Suppressor macrophage treated with lipopolysaccharide for 4 hours (primary cell): ENCODE data around the gene WNT5B.
"Not testable (repeated sequence)": the region's sequence is repeated elsewhere in the genome, so short reads cannot be mapped to it uniquely, and the experiment has no call there.

Experiments used
- DNase-seq: peaks from one replicate; pipeline ENCODE4 v3.0.0-alpha.2; 2020

WNT5B gene

DNA sequence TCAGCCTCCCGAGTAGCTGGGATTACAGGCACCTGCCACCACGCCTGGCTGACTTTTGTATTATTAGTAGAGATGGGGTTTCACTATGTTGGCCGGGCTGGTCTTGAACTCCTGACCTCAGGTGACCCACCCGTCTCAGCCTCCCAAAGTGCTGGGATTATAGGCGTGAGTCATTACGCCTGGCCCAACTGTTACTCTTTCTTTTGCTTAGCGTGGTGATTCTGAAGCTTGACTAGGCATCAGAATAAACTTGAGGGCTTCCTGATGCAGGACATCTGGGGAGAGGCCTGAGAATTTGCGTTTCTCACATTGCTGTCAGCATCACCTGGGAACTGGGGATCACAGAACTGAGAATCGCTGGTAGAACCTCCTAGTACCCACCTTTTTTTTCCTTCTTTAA is 26.3 kb upstream of the WNT5B start:
- DNase-seq, result not testable (repeated sequence)

DNA sequence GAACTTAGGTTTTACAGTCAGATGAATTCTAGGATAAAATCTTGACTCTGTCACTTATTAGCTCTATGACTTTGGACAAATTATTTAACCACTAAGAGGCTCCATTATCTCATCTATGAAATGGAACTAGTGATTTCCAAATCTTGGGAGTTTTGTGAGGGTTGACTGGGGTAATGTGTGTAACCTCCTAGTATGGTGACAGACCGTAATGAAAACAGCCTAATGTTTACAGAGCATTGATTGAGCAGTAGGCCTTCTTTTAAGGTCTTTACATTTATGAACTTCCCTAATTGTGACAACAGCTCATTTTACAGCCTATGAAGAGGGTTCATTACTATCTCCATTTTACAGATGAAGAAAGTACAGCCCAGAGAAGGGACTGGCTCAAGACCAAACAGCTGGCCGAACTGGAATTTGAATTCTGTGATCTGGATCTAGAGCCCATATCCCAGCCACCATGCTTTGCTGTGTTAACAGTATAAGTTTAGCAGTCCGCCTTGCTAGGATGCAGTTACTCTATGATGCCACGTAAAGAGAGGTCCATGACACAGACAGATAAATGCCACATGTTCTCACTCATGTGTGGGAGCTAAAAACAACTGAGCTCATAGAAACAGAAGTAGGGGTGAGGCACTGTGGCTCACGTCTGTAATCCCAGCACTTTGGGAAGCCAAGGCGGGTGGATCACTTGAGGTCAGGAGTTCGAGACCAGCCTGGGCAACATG is 25.6 kb upstream of the WNT5B start:
- peak; percentile 42 for DNase-seq

DNA sequence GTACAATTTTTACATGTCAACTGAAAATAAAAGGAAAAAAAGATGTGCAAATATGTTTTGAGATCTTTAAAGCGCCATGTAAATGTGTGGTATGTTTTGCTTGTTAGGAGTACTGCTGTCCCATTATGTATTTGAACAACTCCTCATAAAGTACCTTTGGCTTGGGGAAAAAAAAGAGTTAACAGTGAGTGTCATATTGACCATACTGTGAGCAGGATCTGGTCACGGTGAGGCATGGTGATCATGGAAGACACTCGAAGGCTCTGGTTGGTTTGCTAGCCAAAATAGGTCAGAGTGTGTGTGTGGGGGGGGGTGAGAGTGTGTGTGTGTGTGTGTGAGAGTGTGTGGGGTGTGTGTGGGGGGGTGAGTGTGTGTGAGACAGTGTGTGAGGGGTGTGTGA is 24.6 kb upstream of the WNT5B start:
- no peak for DNase-seq

DNA sequence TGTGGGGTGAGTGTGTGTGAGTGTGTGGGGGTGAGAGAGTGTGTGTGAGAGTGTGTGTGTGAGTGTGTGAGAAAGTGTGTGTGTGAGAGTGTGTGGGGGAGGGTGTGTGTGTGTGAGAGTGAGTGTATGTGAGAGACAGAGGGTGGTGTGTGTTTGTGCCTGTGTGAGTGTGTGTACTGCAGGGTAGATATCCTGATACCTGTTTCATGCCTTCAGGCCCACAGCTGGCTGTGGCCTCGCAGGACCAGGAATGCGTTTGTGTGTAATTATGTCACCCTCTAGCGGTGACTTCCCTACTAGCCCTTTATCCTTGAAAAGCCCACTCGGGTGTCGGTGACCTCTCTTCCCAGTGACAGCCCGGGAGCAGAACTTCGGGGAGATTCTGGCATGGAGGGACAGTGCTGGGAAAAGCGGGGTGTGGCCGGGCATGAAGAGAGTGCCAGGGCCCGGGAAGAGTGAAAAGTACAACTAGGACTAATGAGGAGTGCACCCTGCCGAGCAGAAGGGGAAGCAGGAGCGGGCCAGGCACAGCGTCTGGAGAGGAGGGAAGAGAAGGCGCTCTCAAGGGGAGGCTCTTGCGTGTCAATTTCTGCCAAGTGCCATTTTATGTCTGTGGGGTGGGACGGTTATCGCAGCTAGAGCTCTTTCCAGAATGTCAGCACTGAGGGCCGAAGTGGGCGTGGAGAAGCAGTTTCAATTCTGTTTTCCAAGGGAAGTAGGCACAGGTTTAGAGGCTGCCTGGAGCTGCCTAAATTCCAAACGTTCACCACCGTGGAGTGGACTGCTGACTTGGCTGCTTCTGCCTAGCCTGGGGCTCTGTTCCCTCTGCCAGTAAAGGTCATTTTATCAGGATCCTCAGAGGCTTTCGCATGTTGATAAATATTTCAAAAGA is 23.7 kb upstream of the WNT5B start:
- peak; percentile 89 for DNase-seq

DNA sequence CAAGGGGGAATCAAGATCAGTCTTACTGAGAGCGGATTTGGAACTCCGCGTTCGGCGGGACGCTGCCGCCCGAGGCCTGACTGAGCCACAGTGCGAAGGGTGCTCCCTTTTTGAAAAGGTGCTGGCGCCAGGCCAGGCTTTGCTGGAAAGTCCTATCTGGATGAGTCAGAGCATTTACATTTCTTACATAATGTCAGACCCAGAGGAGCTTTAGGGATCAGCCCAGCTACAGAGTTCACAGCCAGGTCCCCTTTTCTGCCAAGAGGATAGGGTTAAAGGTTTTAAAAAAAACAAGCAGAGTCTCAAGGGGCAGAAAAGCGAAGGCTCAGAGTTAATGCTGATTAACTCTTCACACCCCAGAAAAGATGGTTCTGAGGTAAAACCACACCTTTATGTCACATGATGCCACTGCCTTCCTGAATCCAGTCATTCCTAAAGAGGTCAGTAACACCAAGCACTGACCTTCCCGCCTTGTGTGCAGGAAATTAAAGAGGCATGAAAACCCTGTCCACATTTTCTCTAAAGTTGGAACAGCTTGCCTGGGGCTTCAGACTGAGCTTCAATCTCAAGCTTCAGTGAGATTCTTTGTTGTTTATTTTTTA is 22.9 kb upstream of the WNT5B start:
- peak; percentile 96 for DNase-seq

DNA sequence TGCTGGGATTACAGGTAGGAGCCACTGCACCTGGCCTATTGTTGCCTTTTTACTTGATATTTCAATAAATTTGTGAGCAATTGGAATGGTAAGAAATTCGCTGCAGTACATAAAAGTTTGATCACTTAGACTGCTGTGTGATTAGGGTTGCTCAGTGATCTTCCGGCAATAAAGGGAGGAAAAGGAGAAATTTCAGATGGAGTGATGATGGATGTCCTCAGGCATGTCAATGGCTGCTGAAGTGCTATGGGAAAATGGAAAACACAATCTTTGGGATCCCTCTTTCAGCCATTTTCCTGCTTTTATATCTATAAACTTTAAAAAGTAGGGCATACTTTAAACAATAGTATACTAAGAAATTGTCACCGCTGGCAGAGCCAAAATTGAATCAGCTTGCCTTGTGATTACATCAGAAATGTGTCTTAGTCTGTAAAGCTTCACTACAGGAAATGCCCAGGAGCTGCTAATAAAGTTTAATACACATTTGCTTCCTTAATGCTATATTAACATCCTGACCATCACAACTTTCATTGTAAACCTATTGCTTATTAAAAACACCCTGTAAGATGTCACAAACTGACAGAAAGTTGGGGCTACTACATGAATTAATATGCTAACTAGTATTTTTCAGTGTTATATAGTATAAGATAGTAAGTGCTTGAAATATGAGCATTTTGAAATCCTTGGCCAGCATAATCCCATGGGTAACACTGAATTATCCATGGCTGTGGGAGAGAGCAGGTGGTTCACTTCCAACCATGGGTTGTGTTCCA is 20.9 kb upstream of the WNT5B start:
- DNase-seq, result peak; percentile 60

DNA sequence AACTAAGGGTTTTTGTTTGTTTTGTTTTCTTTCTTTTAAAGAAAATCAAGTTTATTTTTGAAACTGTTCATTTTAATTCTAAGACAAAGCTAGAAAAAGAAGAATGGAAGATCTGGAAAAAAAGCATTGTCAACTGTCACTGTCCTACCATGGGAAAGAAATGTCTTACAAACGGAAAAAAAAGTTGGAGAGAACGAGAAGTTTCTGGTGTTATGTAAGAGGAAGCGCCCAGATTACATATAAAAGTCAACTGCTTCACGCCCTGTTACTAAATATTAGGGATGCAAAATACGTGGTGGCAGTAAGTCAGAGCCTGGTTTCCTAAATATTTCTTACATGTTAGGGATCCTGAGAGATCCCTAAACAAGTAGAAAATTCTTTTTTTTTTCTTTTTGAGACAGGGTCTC is 20.3 kb upstream of the WNT5B start:
- peak; percentile 77 for DNase-seq

DNA sequence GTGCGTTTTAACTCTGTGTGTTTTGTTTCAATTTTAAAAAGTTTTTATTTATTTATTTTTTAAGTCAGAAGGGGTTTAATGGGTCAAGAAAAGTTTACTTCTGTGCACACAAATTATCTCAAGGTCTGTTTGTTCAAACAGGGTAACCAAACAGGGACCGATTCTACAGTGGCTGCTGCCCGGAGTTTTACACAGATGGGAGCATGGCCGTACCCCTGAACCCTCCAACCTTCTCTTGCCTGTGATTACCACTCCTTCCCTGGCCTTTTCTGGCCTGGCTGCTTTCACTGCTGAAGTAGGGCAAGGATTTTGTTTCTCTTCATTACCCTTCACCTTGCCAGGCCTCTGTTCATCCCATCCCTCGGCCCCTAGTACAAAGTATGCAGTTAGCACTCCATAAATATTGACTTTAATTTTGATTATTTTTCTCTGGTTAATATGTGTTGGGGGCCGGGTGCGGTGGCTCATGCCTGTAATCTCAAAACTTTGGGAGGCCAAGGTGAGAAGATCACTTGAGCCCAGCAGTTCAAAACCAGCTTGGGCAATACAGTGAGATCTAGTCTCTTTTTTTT is 18.9 kb upstream of the WNT5B start:
- DNase-seq, result no peak

DNA sequence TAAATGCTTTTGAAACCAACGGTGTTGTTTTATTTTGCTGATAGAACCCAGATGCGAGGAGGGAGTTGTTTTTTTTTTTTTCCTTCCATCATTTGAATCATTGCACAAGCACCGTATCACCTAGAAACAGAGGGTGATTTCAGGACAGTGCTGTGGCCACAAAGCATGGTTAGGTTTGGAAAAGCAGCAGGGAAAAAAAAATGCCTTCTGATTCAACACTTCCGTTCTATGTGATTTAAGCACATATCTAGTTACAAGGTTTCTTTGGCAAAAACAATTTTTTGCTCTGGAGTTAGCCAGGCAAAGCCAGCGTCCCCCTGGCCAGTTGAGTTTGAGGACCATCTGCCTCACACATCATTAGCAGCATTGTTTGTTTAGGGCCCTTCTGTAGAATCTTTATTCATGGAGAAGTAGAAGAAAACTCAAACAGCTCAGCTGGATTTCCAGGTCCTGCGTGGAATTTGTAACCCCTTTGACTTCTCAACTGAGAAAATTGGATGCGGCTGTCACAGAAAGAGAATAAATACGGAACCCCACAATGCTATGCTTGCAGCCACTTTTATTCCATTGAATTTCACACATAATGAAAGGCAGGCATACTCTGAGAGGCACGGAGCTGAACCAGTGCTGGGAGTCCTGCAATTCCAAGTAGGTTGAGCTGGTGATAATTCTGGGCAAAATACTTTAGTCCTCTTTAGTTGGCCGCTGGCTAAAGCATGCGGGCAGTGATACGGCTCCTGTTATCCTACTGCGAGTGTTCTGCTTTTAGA is 17.0 kb upstream of the WNT5B start:
- DNase-seq, result no peak

DNA sequence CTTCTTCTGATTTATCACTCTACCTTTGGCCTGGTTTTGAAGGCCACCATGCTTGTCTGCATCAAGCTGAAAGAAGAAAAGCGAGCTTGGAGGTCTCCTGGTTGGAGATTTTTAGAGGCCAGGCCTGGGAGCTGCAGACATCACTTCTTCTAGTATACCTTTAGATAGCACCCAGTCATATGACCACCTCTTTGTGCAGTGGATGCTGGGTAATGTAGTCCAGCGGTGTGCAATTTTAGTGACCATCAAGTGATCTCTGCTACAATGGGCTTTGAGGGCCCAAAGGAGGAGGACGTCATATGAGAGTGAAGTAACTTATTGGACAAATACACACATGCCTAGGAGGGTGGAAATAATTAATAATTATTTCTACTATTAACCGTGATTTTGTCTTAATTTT is 15.2 kb upstream of the WNT5B start:
- DNase-seq, result no peak

DNA sequence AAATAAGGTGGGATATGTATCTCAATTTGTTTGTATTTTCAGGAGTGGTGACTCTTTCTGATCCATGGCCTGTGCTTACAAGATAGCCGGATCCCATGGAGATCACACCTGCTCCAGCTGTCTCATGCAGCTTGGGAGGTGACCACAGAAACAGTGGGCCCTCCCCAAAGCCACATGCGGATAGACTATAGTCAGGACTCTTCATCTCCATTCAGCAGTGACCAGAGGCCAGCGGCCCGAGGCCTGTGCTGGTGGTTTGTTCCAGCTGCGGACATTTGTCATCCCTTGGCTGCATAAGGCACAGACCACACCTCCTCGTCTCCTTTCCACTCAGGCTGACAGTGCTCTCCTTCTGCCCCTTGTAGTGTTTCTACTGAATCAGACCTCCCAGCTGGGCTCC is 14.7 kb upstream of the WNT5B start:
- DNase-seq, result no peak

DNA sequence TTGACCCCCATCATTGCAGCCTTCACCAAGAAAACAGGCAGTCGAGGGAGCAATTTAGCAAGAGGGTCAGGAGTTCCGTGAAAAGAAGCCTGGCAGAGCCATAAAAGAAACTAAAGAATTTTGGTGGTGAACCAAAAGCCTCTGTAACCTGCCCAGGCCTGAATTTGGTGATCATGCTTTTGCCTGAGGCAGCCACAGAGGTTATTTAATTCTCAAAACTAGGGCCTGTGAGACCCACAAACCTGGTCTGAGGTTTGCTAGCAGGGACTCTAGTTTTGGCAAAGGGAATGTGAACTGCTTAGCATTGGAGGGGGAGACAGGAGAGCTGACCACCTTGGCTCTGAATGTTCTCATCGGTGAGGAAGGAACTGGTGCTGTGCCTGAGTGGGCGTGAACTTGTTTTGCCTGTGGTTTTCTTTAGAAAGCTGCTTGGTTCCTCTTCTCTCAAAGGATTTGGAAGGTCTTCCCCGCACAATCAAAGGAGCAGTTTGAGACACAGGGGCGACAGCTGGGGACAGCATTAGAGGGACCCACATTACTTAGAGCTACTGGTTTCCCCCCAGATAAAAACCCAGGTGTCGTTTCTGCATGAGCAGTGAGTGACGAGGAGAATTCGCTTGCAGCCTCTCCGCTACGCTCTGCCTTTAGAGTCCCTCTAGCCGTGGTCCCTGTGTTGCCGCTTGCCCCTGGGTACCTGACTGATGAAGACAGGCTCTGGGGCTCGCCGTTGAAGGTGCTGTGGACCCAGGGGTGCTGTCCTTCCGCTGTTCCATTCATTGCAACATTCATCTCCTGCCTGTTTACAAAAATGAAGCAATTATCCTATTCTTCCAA is 12.6 kb upstream of the WNT5B start:
- peak; percentile 70 for DNase-seq

DNA sequence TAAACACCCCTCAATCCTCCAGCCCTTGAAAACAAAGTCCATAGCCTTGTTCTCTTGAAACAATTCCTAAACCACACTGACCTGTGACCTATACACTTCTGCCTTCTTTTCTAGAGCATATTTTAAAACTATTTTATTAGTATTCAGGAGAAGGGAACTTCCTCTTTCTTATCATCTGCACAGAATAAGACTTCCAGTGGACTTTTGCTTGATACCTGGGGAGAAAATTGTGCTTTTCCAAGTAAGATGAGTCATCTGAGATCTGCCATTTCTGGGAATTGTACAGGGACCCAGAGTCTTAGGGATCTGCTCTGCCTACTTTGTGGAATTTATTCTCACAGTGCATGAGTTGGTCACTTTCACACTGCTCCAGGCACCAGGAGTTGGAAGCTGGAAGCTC is 10.5 kb upstream of the WNT5B start:
- DNase-seq, result peak; percentile 21

DNA sequence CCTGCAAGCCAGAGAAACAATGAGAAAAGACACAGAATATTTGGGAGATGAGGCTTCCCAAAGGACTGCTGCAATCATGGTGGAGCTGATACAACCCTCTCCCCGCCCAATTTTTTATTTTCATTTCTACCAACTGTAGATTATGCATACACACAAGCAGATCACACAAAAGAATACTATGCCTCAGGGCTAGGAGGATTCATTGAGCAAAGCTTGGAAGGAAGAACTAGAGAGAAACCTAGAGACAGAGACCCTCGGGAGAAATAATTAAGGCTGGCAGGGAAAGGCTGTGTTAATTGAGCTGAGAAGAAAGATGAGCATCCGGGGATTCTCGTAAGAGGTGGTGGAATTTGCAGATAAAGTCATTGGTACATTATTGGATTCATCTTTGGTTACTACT is 9.9 kb upstream of the WNT5B start:
- DNase-seq, result no peak

DNA sequence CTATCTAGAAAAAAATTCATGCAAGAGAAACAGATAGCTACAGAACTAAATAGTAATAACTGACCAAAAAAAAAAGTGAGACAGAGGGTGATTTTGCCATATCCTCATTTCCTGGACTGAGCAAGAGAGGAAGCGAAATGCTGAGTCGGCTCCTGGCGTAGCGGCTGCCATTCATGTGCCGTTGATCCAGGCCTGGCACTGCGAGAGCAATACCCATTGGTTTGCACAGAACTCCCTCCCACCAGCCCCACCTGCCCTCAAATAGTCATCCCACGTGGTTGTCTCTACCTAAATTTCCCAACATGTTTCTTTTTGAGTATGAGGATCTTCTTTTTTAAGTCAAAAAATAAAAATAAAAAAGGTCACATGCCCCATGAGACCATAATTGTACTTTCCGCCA is 9.4 kb upstream of the WNT5B start:
- peak; percentile 84 for DNase-seq

DNA sequence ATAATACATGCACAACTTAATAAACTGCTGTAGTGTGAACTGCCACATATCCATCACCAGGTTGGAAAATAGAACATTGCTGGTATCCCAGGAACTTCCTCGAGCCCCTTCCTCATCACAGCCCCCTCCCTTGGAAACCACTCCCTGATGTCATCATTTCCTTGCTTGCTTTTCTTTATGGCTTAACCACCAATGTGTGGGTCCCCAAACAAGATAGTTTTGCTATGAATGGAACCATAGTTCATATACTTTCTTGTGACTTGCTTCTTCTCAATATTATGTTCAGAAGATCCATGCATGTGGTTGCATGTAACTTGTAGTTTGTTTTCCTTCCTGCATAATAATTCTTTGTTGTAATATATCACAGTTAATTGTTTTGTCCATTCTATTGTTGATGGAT is 8.9 kb upstream of the WNT5B start:
- no peak for DNase-seq

DNA sequence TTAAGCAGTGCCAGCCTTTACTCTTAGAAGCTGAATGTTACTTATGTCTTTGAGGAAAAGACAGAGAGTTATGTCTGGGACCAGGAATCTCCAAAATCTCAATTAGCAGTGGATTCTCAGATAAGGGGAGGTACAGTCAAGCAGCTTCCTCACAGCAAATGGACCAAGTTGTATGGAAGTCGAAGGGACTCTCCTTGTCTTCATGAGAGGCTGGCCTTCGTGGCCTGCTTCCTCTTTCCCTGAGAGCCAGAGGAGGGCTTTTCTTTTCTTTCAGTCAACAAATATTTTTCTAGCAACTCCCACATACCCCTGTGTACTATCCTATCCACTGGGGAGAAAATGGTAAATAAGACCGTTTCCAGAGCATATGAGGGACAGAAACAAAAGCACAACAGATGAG is 6.6 kb upstream of the WNT5B start:
- peak; percentile 55 for DNase-seq

DNA sequence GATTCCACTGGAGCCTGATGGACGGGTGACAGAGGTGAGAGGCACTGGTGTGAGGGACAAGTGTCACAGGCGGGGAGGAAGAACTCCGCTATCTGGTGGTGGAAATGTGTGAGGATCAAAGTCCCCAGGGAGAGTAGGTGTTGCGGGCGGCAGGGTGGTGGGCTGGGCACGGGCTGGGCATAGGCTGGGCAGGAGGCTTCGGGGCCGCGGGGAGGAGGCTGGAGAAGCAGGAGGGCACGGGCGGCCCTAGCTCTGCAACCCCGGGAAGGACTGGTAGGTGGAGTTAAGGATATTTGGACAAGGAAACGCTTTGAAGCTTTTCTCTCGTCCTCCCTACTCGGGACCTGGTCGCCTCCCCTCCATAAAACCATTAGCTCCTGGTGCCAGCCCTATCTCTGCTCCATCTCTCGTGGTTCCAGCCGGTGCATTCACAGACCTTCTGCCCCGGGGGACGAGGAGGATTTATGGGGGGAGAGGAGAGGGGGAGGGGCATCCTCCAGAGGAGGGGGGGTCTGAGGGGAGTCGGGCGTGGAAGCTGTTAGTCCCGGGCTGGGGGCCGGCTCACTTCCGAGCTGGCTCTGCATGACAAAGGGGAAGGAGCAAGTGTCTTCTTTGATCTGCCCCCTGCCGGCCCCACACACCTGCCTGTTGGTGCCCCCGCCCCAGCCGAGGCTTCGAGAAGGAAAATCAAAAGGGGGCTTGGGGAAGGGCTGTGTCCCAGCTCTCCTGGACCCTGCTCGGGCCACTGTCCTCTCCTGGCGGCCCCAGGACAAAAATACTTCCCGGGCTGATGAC is 504 bp downstream of the WNT5B start:
- no peak for DNase-seq

DNA sequence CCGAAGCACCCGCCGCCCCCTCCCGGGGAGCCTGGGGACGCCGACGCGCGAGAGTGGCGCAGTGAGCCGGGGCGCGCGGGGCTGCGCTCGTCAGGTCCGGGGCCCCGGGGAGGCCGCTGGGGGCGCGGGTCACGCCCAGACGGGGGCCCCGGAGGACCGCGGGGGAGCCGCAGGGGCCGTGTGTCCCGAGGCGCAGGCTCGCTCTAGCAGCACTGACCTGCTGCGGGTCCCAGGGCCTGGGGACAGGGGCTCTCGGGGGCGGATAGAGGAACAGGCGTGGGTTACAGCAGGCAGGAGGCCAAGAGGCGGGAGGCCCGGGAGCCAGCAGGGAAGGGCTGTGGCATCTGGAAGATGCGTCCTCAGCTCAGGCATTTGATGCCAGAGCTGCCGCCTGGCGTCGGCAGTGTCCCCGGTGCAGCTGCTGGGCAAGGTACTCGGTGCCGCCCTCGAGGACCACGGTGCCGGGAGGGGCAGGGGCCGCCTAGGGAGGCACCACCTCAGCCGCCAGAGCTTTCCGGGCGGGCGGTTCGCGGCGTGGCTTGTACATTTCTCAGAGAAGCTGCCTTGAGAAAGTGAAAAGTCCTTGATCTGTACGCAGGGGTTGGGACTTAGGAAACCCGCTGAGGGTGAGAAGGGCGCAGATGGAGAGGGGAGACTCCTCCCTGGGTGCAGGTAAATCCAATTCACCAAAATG is 1.2 kb downstream of the WNT5B start:
- DNase-seq, result peak; percentile 31
